OCI-LY1 (cell line): ENCODE results near the gene ZMIZ1.

ENCODE experiments used
- EZH2 ChIP-seq: fragments of 200-600 bp; sonication (generic), shearing (Covaris generic); IDR thresholded peaks from 2 replicates; pipeline ENCODE4 v1.8.0; 2017; ENCODE audit warnings: borderline replicate concordance, mixed run types, mild to moderate bottlenecking, antibody characterized with exemption, low read length, moderate library complexity, mixed read lengths
- TF ChIP-seq, protein P1 (sequence below): fragments of 200-600 bp; sonication (generic), shearing (Covaris generic); IDR thresholded peaks from 2 replicates; pipeline ENCODE4 v1.5.1; 2017; ENCODE audit warnings: mild to moderate bottlenecking, antibody characterized with exemption, low read length, moderate library complexity, mixed read lengths

DNA sequence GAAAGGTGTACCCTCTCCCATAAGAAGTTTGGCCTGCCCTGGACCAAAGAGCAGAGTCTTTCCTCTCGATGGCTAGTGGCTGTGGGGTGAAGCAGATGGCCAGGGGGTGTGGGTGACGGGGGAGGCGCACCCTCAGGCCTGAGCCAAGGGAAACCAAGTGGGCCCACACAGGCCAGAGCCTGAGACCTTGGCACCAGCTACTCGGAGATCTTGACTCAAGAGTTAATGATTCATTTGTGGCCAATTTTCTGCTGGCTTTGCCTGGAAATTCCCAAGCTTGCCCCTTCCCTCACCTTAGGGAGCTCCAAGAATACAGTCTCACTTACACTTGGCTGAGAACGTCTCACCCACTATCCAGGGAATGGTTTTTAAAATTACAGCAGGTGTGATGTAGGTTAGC, 42.7 kb downstream of the ZMIZ1 start:
- TF ChIP-seq, protein P1, sequence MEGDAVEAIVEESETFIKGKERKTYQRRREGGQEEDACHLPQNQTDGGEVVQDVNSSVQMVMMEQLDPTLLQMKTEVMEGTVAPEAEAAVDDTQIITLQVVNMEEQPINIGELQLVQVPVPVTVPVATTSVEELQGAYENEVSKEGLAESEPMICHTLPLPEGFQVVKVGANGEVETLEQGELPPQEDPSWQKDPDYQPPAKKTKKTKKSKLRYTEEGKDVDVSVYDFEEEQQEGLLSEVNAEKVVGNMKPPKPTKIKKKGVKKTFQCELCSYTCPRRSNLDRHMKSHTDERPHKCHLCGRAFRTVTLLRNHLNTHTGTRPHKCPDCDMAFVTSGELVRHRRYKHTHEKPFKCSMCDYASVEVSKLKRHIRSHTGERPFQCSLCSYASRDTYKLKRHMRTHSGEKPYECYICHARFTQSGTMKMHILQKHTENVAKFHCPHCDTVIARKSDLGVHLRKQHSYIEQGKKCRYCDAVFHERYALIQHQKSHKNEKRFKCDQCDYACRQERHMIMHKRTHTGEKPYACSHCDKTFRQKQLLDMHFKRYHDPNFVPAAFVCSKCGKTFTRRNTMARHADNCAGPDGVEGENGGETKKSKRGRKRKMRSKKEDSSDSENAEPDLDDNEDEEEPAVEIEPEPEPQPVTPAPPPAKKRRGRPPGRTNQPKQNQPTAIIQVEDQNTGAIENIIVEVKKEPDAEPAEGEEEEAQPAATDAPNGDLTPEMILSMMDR, result no peak
- no peak for TF ChIP-seq EZH2
